ENCODE data around the gene ARHGAP32. TPM values are rescaled to one million over a fixed set of nuclear protein-coding genes. Genes with fewer than 3 reads are reported as not detected.

Gene ARHGAP32
- total RNA-seq, 1 experiment from 2014 or later, result 22.0 TPM

GRCh38 chr11:129225190-129225589, 33.1 kb upstream of the ARHGAP32 start:
- TF ChIP-seq CTCF (conservative IDR thresholded peaks at IDR 0.05), result no peak
- H3K36me3 Mint-ChIP-seq (ENCODE audit: insufficient read depth in 1 of 3, low read depth in 3 of 3), result peaks cover 23 to 33% (median 25%) of the 10 kb centered on the region in 3 experiments
- Histone ChIP-seq H3K4me2 (ENCODE audit: insufficient read depth, insufficient read length, low read length) (no peak overlapping the region), H3K9ac (ENCODE audit: extremely low read depth, insufficient read length, low read length) (no peak overlapping the region), H3K4me1 (ENCODE audit: insufficient read depth, low read length) (0 out of 2 replicates have a peak, but pooled peaks cover 4% of the 10 kb centered on the region), H3K18ac (ENCODE audit: insufficient read length, low read depth, low read length) (no peak overlapping the region), H4K8ac (replicated peaks; ENCODE audit: insufficient read length, low read depth, low read length) (no peak overlapping the region), H3K14ac (ENCODE audit: insufficient read depth, low read length) (no peak overlapping the region), H4K91ac (ENCODE audit: insufficient read length, low read depth, low read length) (no peak overlapping the region), H2BK20ac (ENCODE audit: low read depth, low read length, poor library complexity, severe bottlenecking) (no peak overlapping the region), H3K27me3 (ENCODE audit: insufficient read depth, low read length) (no peaks in the 10 kb centered on the region), H3K23me2 (ENCODE audit: insufficient read length, low read depth, low read length, poor library complexity, severe bottlenecking) (no peaks in the 10 kb centered on the region), H3K23ac (ENCODE audit: insufficient read length, low read depth, low read length) (no peak overlapping the region), H2BK120ac (ENCODE audit: low read depth, low read length, poor library complexity, severe bottlenecking) (no peak overlapping the region), H2AFZ (ENCODE audit: low read length) (no peak overlapping the region), H3K79me2 (ENCODE audit: insufficient read depth, low read length) (no peaks in the 10 kb centered on the region; the same call in 1 of the 2 replicates), H3K79me1 (ENCODE audit: insufficient read depth, low read depth, low read length, poor library complexity, severe bottlenecking) (no peaks in the 10 kb centered on the region), H2AK5ac (ENCODE audit: insufficient read length, low read length) (no peak overlapping the region), H3K4ac (ENCODE audit: low read depth, low read length) (no peak overlapping the region), H4K20me1 (ENCODE audit: control insufficient read depth, insufficient read depth, insufficient read length) (no peaks in the 10 kb centered on the region), H2BK12ac (ENCODE audit: insufficient read length, low read depth, low read length) (no peak overlapping the region), H4K5ac (ENCODE audit: insufficient read length, low read depth, low read length) (no peak overlapping the region), H2BK15ac (ENCODE audit: low read depth, low read length) (no peak overlapping the region), H3T11ph (ENCODE audit: low read length) (no peak overlapping the region), H2BK5ac (ENCODE audit: insufficient read length, low read length) (no peak overlapping the region), H3K27ac (ENCODE audit: insufficient read length, low read depth, low read length) (no peak overlapping the region), H3K56ac (ENCODE audit: insufficient read length, low read depth, low read length) (no peak overlapping the region), H3K9me3 (ENCODE audit: control insufficient read depth, low read depth, low read length) (no peaks in the 10 kb centered on the region)
- no CpG with 5 or more reads among the region's 1 CpG for WGBS (ENCODE audit: extremely low coverage, insufficient read length, low lambda C conversion rate)
- no peak overlapping the region for H3K27ac Mint-ChIP-seq
- H3K27me3 Mint-ChIP-seq (ENCODE audit: low read depth), result no peaks in the 10 kb centered on the region
- DNase-seq, result no peak
- no peak overlapping the region for H3K4me3 Mint-ChIP-seq
- peaks cover 30% of the 10 kb centered on the region in 2 experiments for H3K9me3 Mint-ChIP-seq
- H3K4me1 Mint-ChIP-seq, result peaks cover 24 to 33% of the 10 kb centered on the region in 2 experiments
